Transverse colon (tissue), 4 donors: ENCODE measurements around the gene MYPN.

Source experiments
- POLR2A ChIP-seq: fragments of 450-650 bp; IDR thresholded peaks from one replicate; pipeline ENCODE4 v1.6.1; 2016; ENCODE audit warnings: antibody characterized with exemption, mild to moderate bottlenecking, moderate library complexity
- POLR2AphosphoS5 ChIP-seq, 3 donors: sonication (generic); formaldehyde crosslinking; IDR thresholded peaks; one replicate each; pipeline ENCODE4 v1.6.1; 2016; ENCODE audit warnings: antibody characterized with exemption in 3 of 3
- TF ChIP-seq, protein P1 (sequence below), 5 experiments: fragments of 200-600 bp in 3 of 5; fragments of 450-650 bp in 2 of 5; sonication (generic) in 3 of 5; IDR thresholded peaks; 1 replicate in 2 of 5; 2 replicates in 3 of 5; pipeline ENCODE4 v1.5.1; 2016 to 2017; ENCODE audit warnings: antibody characterized with exemption in 5 of 5, inconsistent platforms in 3 of 5, mild to moderate bottlenecking in 2 of 5, moderate library complexity in 1 of 5

GRCh38 chr10:68112837-68113236, 3.5 kb downstream of the MYPN start:
- TF ChIP-seq, protein P1, sequence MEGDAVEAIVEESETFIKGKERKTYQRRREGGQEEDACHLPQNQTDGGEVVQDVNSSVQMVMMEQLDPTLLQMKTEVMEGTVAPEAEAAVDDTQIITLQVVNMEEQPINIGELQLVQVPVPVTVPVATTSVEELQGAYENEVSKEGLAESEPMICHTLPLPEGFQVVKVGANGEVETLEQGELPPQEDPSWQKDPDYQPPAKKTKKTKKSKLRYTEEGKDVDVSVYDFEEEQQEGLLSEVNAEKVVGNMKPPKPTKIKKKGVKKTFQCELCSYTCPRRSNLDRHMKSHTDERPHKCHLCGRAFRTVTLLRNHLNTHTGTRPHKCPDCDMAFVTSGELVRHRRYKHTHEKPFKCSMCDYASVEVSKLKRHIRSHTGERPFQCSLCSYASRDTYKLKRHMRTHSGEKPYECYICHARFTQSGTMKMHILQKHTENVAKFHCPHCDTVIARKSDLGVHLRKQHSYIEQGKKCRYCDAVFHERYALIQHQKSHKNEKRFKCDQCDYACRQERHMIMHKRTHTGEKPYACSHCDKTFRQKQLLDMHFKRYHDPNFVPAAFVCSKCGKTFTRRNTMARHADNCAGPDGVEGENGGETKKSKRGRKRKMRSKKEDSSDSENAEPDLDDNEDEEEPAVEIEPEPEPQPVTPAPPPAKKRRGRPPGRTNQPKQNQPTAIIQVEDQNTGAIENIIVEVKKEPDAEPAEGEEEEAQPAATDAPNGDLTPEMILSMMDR (IDR thresholded peaks at IDR 0.05) = no peak
- TF ChIP-seq POLR2AphosphoS5 (IDR thresholded peaks at IDR 0.05) (no peak), POLR2A (no peak)
